GM12872 (cell line): ENCODE data around the gene FPGS.
A peak's percentile ranks its signal among the peaks of the same experiment; 100 is the strongest.

Experiments used
- CTCF ChIP-seq: IDR thresholded peaks from 3 replicates; pipeline ENCODE4 v1.5.1; 2011; ENCODE audit warnings: low read depth, mild to moderate bottlenecking, low read length, moderate library complexity; ENCODE audit not compliant: insufficient read depth

Gene FPGS

GRCh38 chr9:127779136-127779981, 23.3 kb upstream of the FPGS start:
- no peak for TF ChIP-seq CTCF

- TF ChIP-seq CTCF, result no peak
These were observed 22.4 kb upstream of the FPGS start for GRCh38 chr9:127780126-127780885.

- no peak for TF ChIP-seq CTCF
These were observed 20.9 kb upstream of the FPGS start for GRCh38 chr9:127781806-127782205.

GRCh38 chr9:127783111-127784008, 19.3 kb upstream of the FPGS start:
- no peak for TF ChIP-seq CTCF

- peak; percentile 80 for TF ChIP-seq CTCF
These were observed 17.4 kb upstream of the FPGS start for GRCh38 chr9:127785023-127785932.

GRCh38 chr9:127785933-127786772, 16.5 kb upstream of the FPGS start, which contains the start of gene CDK9:
CDK9 (plus strand) TSS chr9:127786034; CDS start chr9:127786149, 115 bp downstream.
- no peak; the same call in 2 of the 3 replicates for TF ChIP-seq CTCF
